ENCODE measurements around the gene PPM1A. TPM values are rescaled to one million over a fixed set of nuclear protein-coding genes. Genes with fewer than 3 reads are reported as not detected.

Gene PPM1A
- total and polyA plus RNA-seq, 9 of the 15 experiments (the other 6 are each of a cell fraction or from before 2014, with no cell fraction given) = 5.5 to 23.9 (median 15.2) TPM

DNA sequence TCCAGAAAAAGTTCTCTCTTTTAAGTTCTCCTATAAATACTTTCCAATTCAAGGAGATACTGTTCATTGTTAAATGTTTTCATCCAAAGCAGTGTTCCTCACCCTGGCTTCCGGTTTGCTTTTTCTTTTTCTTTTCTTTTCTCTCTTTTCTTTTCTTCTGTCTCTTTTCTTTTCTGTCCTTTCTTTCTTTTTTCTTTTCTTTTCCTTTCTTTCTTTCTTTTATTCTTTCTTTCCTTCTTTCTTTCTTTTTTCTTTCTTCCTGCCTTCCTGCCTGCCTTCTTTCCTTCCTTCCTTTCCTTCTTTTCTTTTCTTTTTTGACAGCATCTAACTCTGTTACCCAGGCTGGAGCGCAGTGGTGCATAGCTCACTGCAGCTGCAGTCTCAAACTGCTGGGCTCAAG, 75.8 kb downstream of the PPM1A start:
- no peak overlapping the region for H3K4me2 ChIP-seq (ENCODE audit: insufficient read depth, low read length)
- ChIA-PET CTCF (ENCODE audit: low intra/inter-chr PET ratio) (no interaction called here), POLR2A (no interaction called here)
- in situ Hi-C loops (cut with MboI) = no loop called here
- no peak overlapping the region for H3K4me3 ChIP-seq
- no peaks in the 10 kb centered on the region for H3K9me1 ChIP-seq (ENCODE audit: control insufficient read depth, insufficient read depth, low read length)
- no peak overlapping the region for H3K27ac ChIP-seq (ENCODE audit: extremely low read depth, low read depth, low read length)
- intact Hi-C loops (cut with micrococcal nuclease) = no loop called here
- H3K27me3 ChIP-seq (ENCODE audit: control insufficient read depth in 2 of 2, insufficient read depth in 2 of 2, low read length in 2 of 2) = no peaks in the 10 kb centered on the region; a peak in 1 of 5 replicates
- H3K4me1 ChIP-seq (replicated peaks in 1 of 2; ENCODE audit: control insufficient read depth in 2 of 2, insufficient read depth in 2 of 2, low read length in 2 of 2) = peaks cover 0 to 6% of the 10 kb centered on the region in 2 experiments; a peak in 1 of 5 replicates
- ATAC-seq (no peak), FAIRE-seq (no peak), DNase-seq (ENCODE audit: extremely low read depth in 1 of 4, low spot score in 3 of 4) (no peak)
- no TSS peak for BruUV-seq (replicated peaks)
- no peak overlapping the region for H2AFZ ChIP-seq (ENCODE audit: low read depth, low read length)
- H3K9me3 ChIP-seq (replicated peaks; ENCODE audit: control insufficient read depth, insufficient read depth, low read depth, low read length) = no peaks in the 10 kb centered on the region
- no peak overlapping the region for H3K9ac ChIP-seq (ENCODE audit: insufficient read depth in 1 of 2, low read depth in 2 of 2, low read length in 2 of 2)
- 13% methylated on average over 2 of the region's 2 CpGs for WGBS (ENCODE audit: insufficient coverage, low coverage, missing lambda C conversion rate)
- H3K36me3 ChIP-seq (ENCODE audit: control insufficient read depth, insufficient read depth, low read length) = no peaks in the 10 kb centered on the region
- no peaks in the 10 kb centered on the region for H4K20me1 ChIP-seq (replicated peaks; ENCODE audit: control insufficient read depth, insufficient read depth, low read length)
- no peaks in the 10 kb centered on the region for H3K79me2 ChIP-seq (ENCODE audit: control insufficient read depth, insufficient read depth, low read length)
- peak; percentile 63 for TF ChIP-seq ZNF512 (tag; IDR thresholded peaks at IDR 0.05)
- TF ChIP-seq ZBTB7A (IDR thresholded peaks at IDR 0.05; ENCODE audit: borderline replicate concordance, control insufficient read depth, low read depth, low read length) = no peak

DNA sequence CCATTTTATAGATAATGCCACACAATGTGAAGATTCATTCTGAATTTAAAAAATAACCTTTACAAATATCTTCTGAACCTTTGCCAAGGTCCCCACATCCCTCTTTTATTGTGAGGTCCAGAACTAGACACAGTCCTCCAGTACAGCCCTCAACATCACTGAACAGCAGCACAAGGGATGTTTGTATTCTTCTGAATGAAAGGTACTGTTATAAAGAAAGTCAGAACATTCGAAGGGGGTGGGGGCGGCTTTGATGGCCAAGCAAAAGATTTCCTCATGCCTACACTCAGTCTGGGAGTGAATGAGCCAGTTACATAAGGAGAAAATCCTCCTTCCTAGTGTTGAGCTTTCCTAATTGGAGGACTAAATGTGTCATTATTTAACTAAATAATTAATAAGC, 77.3 kb downstream of the PPM1A start:
- no peaks in the 10 kb centered on the region for H3K9me3 ChIP-seq (replicated peaks; ENCODE audit: control insufficient read depth, insufficient read depth, low read depth, low read length)
- DNase-seq (ENCODE audit: extremely low read depth in 1 of 4, low spot score in 3 of 4) (no peak), FAIRE-seq (no peak), ATAC-seq (no peak)
- no peak overlapping the region for H3K4me2 ChIP-seq (ENCODE audit: insufficient read depth, low read length)
- no peaks in the 10 kb centered on the region for H3K79me2 ChIP-seq (ENCODE audit: control insufficient read depth, insufficient read depth, low read length)
- H3K36me3 ChIP-seq (ENCODE audit: control insufficient read depth, insufficient read depth, low read length) = no peaks in the 10 kb centered on the region
- H3K4me3 ChIP-seq = no peak overlapping the region
- peaks cover 2 to 6% of the 10 kb centered on the region in 2 experiments; a peak in 3 of 5 replicates for H3K4me1 ChIP-seq (replicated peaks in 1 of 2; ENCODE audit: control insufficient read depth in 2 of 2, insufficient read depth in 2 of 2, low read length in 2 of 2)
- intact Hi-C loops (cut with micrococcal nuclease) = no loop called here
- H3K27ac ChIP-seq (ENCODE audit: extremely low read depth, low read depth, low read length) = no peak overlapping the region
- H3K27me3 ChIP-seq (ENCODE audit: control insufficient read depth in 2 of 2, insufficient read depth in 2 of 2, low read length in 2 of 2) = no peaks in the 10 kb centered on the region; a peak in 1 of 5 replicates
- ChIA-PET POLR2A (no interaction called here), CTCF (ENCODE audit: low intra/inter-chr PET ratio) (no interaction called here)
- no peak overlapping the region for H2AFZ ChIP-seq (ENCODE audit: low read depth, low read length)
- in situ Hi-C loops (cut with MboI) = no loop called here
- 0% methylated on average over 2 of the region's 2 CpGs for WGBS (ENCODE audit: insufficient coverage, low coverage, missing lambda C conversion rate)
- H3K9me1 ChIP-seq (ENCODE audit: control insufficient read depth, insufficient read depth, low read length) = no peaks in the 10 kb centered on the region
- H4K20me1 ChIP-seq (replicated peaks; ENCODE audit: control insufficient read depth, insufficient read depth, low read length) = no peaks in the 10 kb centered on the region
- no TSS peak for BruUV-seq (replicated peaks)
- no peak overlapping the region for H3K9ac ChIP-seq (ENCODE audit: insufficient read depth in 1 of 2, low read depth in 2 of 2, low read length in 2 of 2)
- TF ChIP-seq PRMT5 (CRISPR knock-in tag; IDR thresholded peaks at IDR 0.05) (no peak), RFX1 (IDR thresholded peaks at IDR 0.05) (no peak), BHLHE40 (IDR thresholded peaks at IDR 0.05; ENCODE audit: low read length) (no peak), MEF2A (IDR thresholded peaks at IDR 0.05; ENCODE audit: control insufficient read depth, low read depth, low read length) (no peak)

Measured in K562 (cell line).